ENCODE data around the gene HCN2. TPM values are rescaled to one million over a fixed set of nuclear protein-coding genes. Genes with fewer than 3 reads are reported as not detected.

Gene HCN2
- total and polyA plus RNA-seq, 9 of the 15 experiments (the other 6 are each of a cell fraction or from before 2014, with no cell fraction given), result 0.29 to 4.2 (median 0.82) TPM; not detected in 2

- no peak for TF ChIP-seq THRAP3 (IDR thresholded peaks at IDR 0.05; ENCODE audit: borderline replicate concordance)
- no peak for TF ChIP-seq FOXK1 (CRISPR knock-in tag; IDR thresholded peaks at IDR 0.05; ENCODE audit: borderline replicate concordance)
- peak; percentile 81 for TF ChIP-seq NCOA1 (IDR thresholded peaks at IDR 0.05; ENCODE audit: low read depth)
- no peak for TF ChIP-seq FIP1L1 (IDR thresholded peaks at IDR 0.05; ENCODE audit: low read depth, low read length, poor library complexity, severe bottlenecking)
- TF ChIP-seq ZNF740 (CRISPR knock-in tag; IDR thresholded peaks at IDR 0.05), result no peak
- no peak for TF ChIP-seq ZNF740 (tag; IDR thresholded peaks at IDR 0.05)
- TF ChIP-seq FOXJ2 (tag; IDR thresholded peaks at IDR 0.05), result no peak
- TF ChIP-seq ZNF24 (IDR thresholded peaks at IDR 0.05), result no peak
- no peak for TF ChIP-seq TARDBP (IDR thresholded peaks at IDR 0.05)
- TF ChIP-seq ZNF609 (CRISPR knock-in tag; IDR thresholded peaks at IDR 0.05; ENCODE audit: borderline replicate concordance), result no peak
- no peak for TF ChIP-seq ZNF57 (CRISPR knock-in tag; IDR thresholded peaks at IDR 0.05)
- peak; percentile 56 for TF ChIP-seq CBFA2T2 (conservative IDR thresholded peaks at IDR 0.05)
- no peak for TF ChIP-seq HMG20B (CRISPR knock-in tag; IDR thresholded peaks at IDR 0.05)
- no peak for TF ChIP-seq CBX5 (IDR thresholded peaks at IDR 0.05; ENCODE audit: borderline replicate concordance, low read depth)
- TF ChIP-seq MCM3 (IDR thresholded peaks at IDR 0.05), result no peak
- no peak for TF ChIP-seq KAT2B (IDR thresholded peaks at IDR 0.05; ENCODE audit: low read depth, low read length)
- no peak for TF ChIP-seq ZC3H4 (CRISPR knock-in tag; IDR thresholded peaks at IDR 0.05; ENCODE audit: borderline replicate concordance)
- no peak for TF ChIP-seq ZNF124 (CRISPR knock-in tag; IDR thresholded peaks at IDR 0.05)
- peak; percentile 52 for TF ChIP-seq SUPT5H (IDR thresholded peaks at IDR 0.05)
- TF ChIP-seq ZNF143 (CRISPR knock-in tag; IDR thresholded peaks at IDR 0.05), result peak; percentile 53; the same call in 1 of the 2 replicates
- TF ChIP-seq CHD2 (IDR thresholded peaks at IDR 0.05; ENCODE audit: low read depth, low read length), result no peak
- peak; percentile 57 to 74 for TF ChIP-seq MAZ (CRISPR knock-in tag; conservative IDR thresholded peaks at IDR 0.05 in 1 of 2, IDR thresholded peaks at IDR 0.05 in 1 of 2)
- peak; percentile 57 for TF ChIP-seq ELF1 (tag; IDR thresholded peaks at IDR 0.05)
- no peak for TF ChIP-seq CHD1 (IDR thresholded peaks at IDR 0.05; ENCODE audit: low read length)
Observed at GRCh38 chr19:610801-611480, 21.3 kb downstream of the HCN2 start (continued).
